NCI-H510A (cell line): ENCODE data around the gene NAALADL2.

ENCODE experiments used
- DNase-seq: peaks from one replicate; lab custom pipeline; 2025; lab: John Stamatoyannopoulos, UW

NAALADL2 gene

GRCh38 chr3:175307642-175308041 is 448.5 kb downstream of the NAALADL2 start:
- no peak for DNase-seq

GRCh38 chr3:175308097-175308496 is 449.0 kb downstream of the NAALADL2 start:
- DNase-seq: no peak

- no peak for DNase-seq
These were observed 450.9 kb downstream of the NAALADL2 start for GRCh38 chr3:175310046-175310445.

- no peak for DNase-seq
These were observed 452.3 kb downstream of the NAALADL2 start for GRCh38 chr3:175311404-175311803.

GRCh38 chr3:175311946-175312345 is 452.8 kb downstream of the NAALADL2 start:
- no peak for DNase-seq

- no peak for DNase-seq
These were observed 453.7 kb downstream of the NAALADL2 start for GRCh38 chr3:175312791-175313190.

GRCh38 chr3:175316799-175317198 is 457.7 kb downstream of the NAALADL2 start:
- no peak for DNase-seq

- no peak for DNase-seq
These were observed 466.3 kb downstream of the NAALADL2 start for GRCh38 chr3:175325440-175325839.

- no peak for DNase-seq
These were observed 466.9 kb downstream of the NAALADL2 start for GRCh38 chr3:175326041-175326440.

- DNase-seq: no peak
These were observed 470.2 kb downstream of the NAALADL2 start for GRCh38 chr3:175329373-175329772.

- no peak for DNase-seq
These were observed 476.1 kb downstream of the NAALADL2 start for GRCh38 chr3:175335229-175335628.

GRCh38 chr3:175336406-175337133 is 477.4 kb downstream of the NAALADL2 start:
- DNase-seq: no peak

- no peak for DNase-seq
These were observed 478.5 kb downstream of the NAALADL2 start for GRCh38 chr3:175337631-175338030.

- no peak for DNase-seq
These were observed 479.8 kb downstream of the NAALADL2 start for GRCh38 chr3:175338775-175339535.

- DNase-seq: no peak
These were observed 481.3 kb downstream of the NAALADL2 start for GRCh38 chr3:175340338-175341015.

- no peak for DNase-seq
These were observed 483.1 kb downstream of the NAALADL2 start for GRCh38 chr3:175342196-175342595.

GRCh38 chr3:175343946-175344345 is 484.8 kb downstream of the NAALADL2 start:
- DNase-seq: no peak

GRCh38 chr3:175346573-175347356 is 487.6 kb downstream of the NAALADL2 start:
- DNase-seq: no peak

GRCh38 chr3:175349168-175349567 is 490.0 kb downstream of the NAALADL2 start:
- no peak for DNase-seq

GRCh38 chr3:175355801-175356335 is 496.7 kb downstream of the NAALADL2 start:
- DNase-seq: no peak

GRCh38 chr3:175356899-175357324 is 497.8 kb downstream of the NAALADL2 start:
- no peak for DNase-seq

- DNase-seq: no peak
These were observed 498.6 kb downstream of the NAALADL2 start for GRCh38 chr3:175357758-175358157.
